Endothelial cell of umbilical vein (primary cell): Measurements from ENCODE around the gene SNRPA. TPM values are rescaled to one million over a fixed set of nuclear protein-coding genes. Genes with fewer than 3 reads are reported as not detected.

Source experiments
- BruUV-seq: library from RNA; stranded (reverse); fragments of 400-500 nt; replicated peaks from 2 replicates; lab custom pipeline; 2021; lab: Mats Ljungman, UMichigan
- CTCF ChIA-PET: fragments of 300-600, 350-600 bp; sonication (Branson Sonifier 250); formaldehyde crosslinking; loops from one replicate; lab custom pipeline; 2021; ENCODE audit warnings: antibody characterized with exemption, inconsistent platforms; lab: Charles Lee
- POLR2A ChIA-PET: fragments of 300-600, 350-600 bp; sonication (Branson Sonifier 250); formaldehyde crosslinking; loops from one replicate; lab custom pipeline; 2021; ENCODE audit warnings: antibody characterized with exemption, inconsistent platforms; lab: Charles Lee
- DNase-seq: peaks from one replicate; pipeline ENCODE4 v3.0.0-alpha.2; 2011; ENCODE audit warnings: low read depth, low spot score
- FAIRE-seq: peaks from 2 replicates; lab custom pipeline; 2011; peaks lifted over from hg19 to GRCh38; lab: Jason Lieb, UNC
- H2AFZ ChIP-seq: 2 replicates; pipeline ENCODE4 v1.6.0; 2012; ENCODE audit warnings: low read depth, low read length, control low read depth, inconsistent platforms
- H3K27ac ChIP-seq: 2 replicates; pipeline ENCODE4 v1.5.1; 2011; ENCODE audit warnings: low read depth, mild to moderate bottlenecking, control low read depth, low read length, moderate library complexity; ENCODE audit not compliant: insufficient read depth
- H3K27me3 ChIP-seq, 2 experiments: 2 replicates each; pipeline versions ENCODE4 v1.6.0 to v1.6.1; 2011; ENCODE audit warnings: low read length in 2 of 2, mixed read lengths in 1 of 2; ENCODE audit not compliant: control insufficient read depth in 2 of 2, insufficient read depth in 2 of 2
- H3K36me3 ChIP-seq, 2 experiments: 2 replicates in 1 of 2; 3 replicates in 1 of 2; pipeline ENCODE4 v1.5.1; 2011; ENCODE audit warnings: low read length in 2 of 2, mild to moderate bottlenecking in 1 of 2, moderate library complexity in 1 of 2; ENCODE audit not compliant: control insufficient read depth in 2 of 2, insufficient read depth in 2 of 2; ENCODE audit errors: extremely low read depth in 1 of 2
- H3K4me1 ChIP-seq: 3 replicates; pipeline ENCODE4 v1.5.1; 2011; ENCODE audit warnings: mild to moderate bottlenecking, low read length; ENCODE audit not compliant: control insufficient read depth, insufficient read depth; ENCODE audit errors: extremely low read depth
- H3K4me2 ChIP-seq: 2 replicates; pipeline ENCODE4 v1.6.1; 2011; ENCODE audit warnings: low read length, control low read depth, mixed read lengths; ENCODE audit not compliant: insufficient read depth
- H3K4me3 ChIP-seq, 3 experiments: fragments of 200-600 bp in 1 of 3; sonication (generic), shearing (Covaris generic) in 1 of 3; replicated peaks in 1 of 3; 2 replicates each; pipeline ENCODE4 v1.5.1; 2011 to 2016; ENCODE audit warnings: control low read depth in 3 of 3, low read length in 3 of 3, mild to moderate bottlenecking in 2 of 3, inconsistent platforms in 1 of 3, low read depth in 1 of 3, moderate library complexity in 1 of 3; ENCODE audit not compliant: insufficient read depth in 1 of 3
- H3K79me2 ChIP-seq: 2 replicates; pipeline ENCODE4 v1.6.0; 2012; ENCODE audit warnings: low read length, inconsistent platforms; ENCODE audit not compliant: control insufficient read depth, insufficient read depth
- H3K9ac ChIP-seq: replicated peaks from 2 replicates; pipeline ENCODE3; 2011; ENCODE audit warnings: low read length, control low read depth; ENCODE audit not compliant: insufficient read depth; ENCODE audit errors: extremely low read depth
- H3K9me1 ChIP-seq: replicated peaks from 3 replicates; pipeline ENCODE4 v1.6.0; 2011; ENCODE audit warnings: mild to moderate bottlenecking, low read length; ENCODE audit not compliant: control insufficient read depth, insufficient read depth; ENCODE audit errors: extremely low read depth
- H3K9me3 ChIP-seq: replicated peaks from 2 replicates; pipeline ENCODE4 v1.5.1; 2012; ENCODE audit warnings: low read length, inconsistent platforms; ENCODE audit not compliant: control insufficient read depth, insufficient read depth
- H4K20me1 ChIP-seq: replicated peaks from 2 replicates; pipeline ENCODE3; 2011; ENCODE audit warnings: mild to moderate bottlenecking, low read length; ENCODE audit not compliant: control insufficient read depth, insufficient read depth; ENCODE audit errors: extremely low read depth
- CTCF ChIP-seq, 2 donors: IDR thresholded peaks; 1 replicate in 1 of 2; 2 replicates in 1 of 2; pipeline ENCODE4 v1.5.1; 2011; ENCODE audit warnings: low read length in 2 of 2, mild to moderate bottlenecking in 2 of 2, moderate library complexity in 2 of 2, control low read depth in 1 of 2, inconsistent platforms in 1 of 2, low read depth in 1 of 2; ENCODE audit not compliant: insufficient read depth in 1 of 2; ENCODE audit errors: extremely low read depth in 1 of 2
- EZH2 ChIP-seq: IDR thresholded peaks from 2 replicates; pipeline ENCODE4 v1.6.1; 2012; ENCODE audit warnings: borderline replicate concordance, low read depth, mild to moderate bottlenecking, moderate library complexity, low read length, inconsistent platforms; ENCODE audit not compliant: severe bottlenecking
- JUN ChIP-seq: IDR thresholded peaks from 2 replicates; pipeline ENCODE4 v1.6.1; 2011; ENCODE audit warnings: borderline replicate concordance, low read depth; ENCODE audit not compliant: insufficient read length, insufficient read depth
- MYC ChIP-seq: IDR thresholded peaks from one replicate; pipeline ENCODE4 v1.6.1; 2011; ENCODE audit warnings: mild to moderate bottlenecking, low read depth, low read length
- dilution Hi-C: fragments of 300-500 bp; cut with MboI; formaldehyde crosslinking; loops from one replicate; pipeline ENCODE4 v1.15.0; 2019; ENCODE audit warnings: low sequenced_read_pairs; ENCODE audit not compliant: extremely low pct_ligation_motif_present
- intact Hi-C: fragments of 100-400 bp; cut with micrococcal nuclease; formaldehyde crosslinking; loops from one replicate; pipeline ENCODE4 v1.10.0; 2022
- polyA plus RNA-seq, 4 experiments: library from polyadenylated mRNA; depleted of rRNA in 3 of 4; stranded (reverse) in 3 of 4; unstranded in 1 of 4; fragments of >200 nt; gene quantifications; 2 replicates each; pipeline versions ENCODE4 v1.2.1 to v1.2.3, GENCODE V29; 2011 to 2012; ENCODE audit warnings: missing spikeins in 1 of 4
- total RNA-seq: library from RNA; stranded (reverse); gene quantifications from 2 replicates; pipeline ENCODE4 v1.2.3, GENCODE V29; 2021

SNRPA gene
- total and polyA plus RNA-seq, 2 donors (not counting 3 experiments of a cell fraction or from before 2014, with no cell fraction given), result 84.6 to 131 TPM

- no peak overlapping the region for H3K27ac ChIP-seq
- dilution Hi-C loops, result no loop called here
- peaks cover 57% of the 10 kb centered on the region for H3K4me1 ChIP-seq
- H3K36me3 ChIP-seq, result peaks cover 9 to 34% of the 10 kb centered on the region in 2 experiments
- no peak for FAIRE-seq
- no peaks in the 10 kb centered on the region for H3K9me1 ChIP-seq
- no peak overlapping the region for H3K4me3 ChIP-seq
- TF ChIP-seq CTCF (IDR thresholded peaks at IDR 0.05; ENCODE audit: extremely low read depth in 1 of 2, insufficient read depth in 1 of 2, low read depth in 1 of 2, low read length in 2 of 2), result peak; percentile 11 to 33
- no peak for TF ChIP-seq EZH2
- no peak for TF ChIP-seq MYC
- no peak for TF ChIP-seq JUN
- no peak overlapping the region for H3K4me2 ChIP-seq
- H3K27me3 ChIP-seq, result peaks cover 0 to 3% of the 10 kb centered on the region in 2 experiments
- H3K79me2 ChIP-seq, result peaks cover 57% of the 10 kb centered on the region
- H2AFZ ChIP-seq, result no peak overlapping the region
- ChIA-PET POLR2A (interaction anchor here (1.0 to 2.0 kb wide), 5 partner anchors 9 to 144 kb away, joined by 3 to 5 read pairs (median 4); partner anchors contain the start of genes ACTMAP, EGLN2, RAB4B and SNRPA), CTCF (interaction anchor here (0.7 to 3.9 kb wide), 22 partner anchors 8 to 342 kb away, joined by 3 to 70 read pairs (median 4); partner anchors contain the start of genes ACTMAP, BLVRB, COQ8B and EGLN2)
- no peaks in the 10 kb centered on the region for H3K9me3 ChIP-seq
- intact Hi-C loops, result loop anchor here (1.0 to 10.0 kb wide), 2 partner anchors 117 to 363 kb away; partner anchors contain the start of genes NUMBL and SERTAD3
- no peaks in the 10 kb centered on the region for H4K20me1 ChIP-seq
- DNase-seq, result no peak
- BruUV-seq, result no TSS peak
- H3K9ac ChIP-seq, result no peak overlapping the region
Measured at GRCh38 chr19:40807147-40808020, 56.4 kb downstream of the SNRPA start.
